ENCODE results near the gene FAM13C.

GRCh38 chr10:59281861-59282260, 80.5 kb downstream of the FAM13C start:
- TF ChIP-seq USF2 (IDR thresholded peaks at IDR 0.05; ENCODE audit: low read depth, low read length) (no peak), USF2 (CRISPR knock-in tag; IDR thresholded peaks at IDR 0.05; ENCODE audit: borderline replicate concordance) (no peak), CTCF (CRISPR knock-in tag; IDR thresholded peaks at IDR 0.05) (no peak), SIN3B (IDR thresholded peaks at IDR 0.05; ENCODE audit: low read length) (no peak), YY1 (IDR thresholded peaks at IDR 0.05; ENCODE audit: insufficient read depth, insufficient replicate concordance, low read depth, low read length) (no peak), ZNF749 (CRISPR knock-in tag; IDR thresholded peaks at IDR 0.05; ENCODE audit: borderline replicate concordance) (no peak), KLF15 (CRISPR knock-in tag; IDR thresholded peaks at IDR 0.05; ENCODE audit: borderline replicate concordance) (no peak), MXI1 (IDR thresholded peaks at IDR 0.05; ENCODE audit: borderline replicate concordance, low read depth, low read length) (no peak), ZNF777 (CRISPR knock-in tag; IDR thresholded peaks at IDR 0.05) (no peak), ATF6 (CRISPR knock-in tag; conservative IDR thresholded peaks at IDR 0.05) (no peak), CBFB (CRISPR knock-in tag; IDR thresholded peaks at IDR 0.05) (no peak), BCL3 (CRISPR knock-in tag; IDR thresholded peaks at IDR 0.05) (no peak)

All from HepG2 (cell line).